Keratinocyte (primary cell): Measurements from ENCODE around the gene RGS3. TPM values are rescaled to one million over a fixed set of nuclear protein-coding genes. Genes with fewer than 3 reads are reported as not detected.

Experiments
- DNase-seq: peaks from one replicate; pipeline ENCODE4 v3.0.0-alpha.2; 2011; ENCODE audit warnings: low read depth, missing footprints, low spot score
- FAIRE-seq: peaks from 2 replicates; lab custom pipeline; 2011; peaks lifted over from hg19 to GRCh38; lab: Jason Lieb, UNC
- H2AFZ ChIP-seq: 2 replicates; pipeline ENCODE4 v1.6.0; 2012; ENCODE audit warnings: low read length, control low read depth, inconsistent platforms; ENCODE audit not compliant: control insufficient read depth
- H3K27ac ChIP-seq: 2 replicates; pipeline ENCODE4 v1.5.1; 2011; ENCODE audit warnings: low read length; ENCODE audit not compliant: control insufficient read depth, insufficient read depth
- H3K27me3 ChIP-seq: 3 replicates; pipeline ENCODE4 v1.6.0; 2011; ENCODE audit warnings: low read length; ENCODE audit not compliant: control insufficient read depth, insufficient read depth; ENCODE audit errors: extremely low read depth
- H3K36me3 ChIP-seq, 2 experiments: 2 replicates in 1 of 2; 3 replicates in 1 of 2; pipeline ENCODE4 v1.5.1; 2011; ENCODE audit warnings: low read length in 2 of 2, mild to moderate bottlenecking in 1 of 2; ENCODE audit not compliant: control insufficient read depth in 2 of 2, insufficient read depth in 2 of 2; ENCODE audit errors: extremely low read depth in 1 of 2
- H3K4me1 ChIP-seq: 3 replicates; pipeline ENCODE4 v1.5.1; 2011; ENCODE audit warnings: low read length; ENCODE audit not compliant: control insufficient read depth, insufficient read depth; ENCODE audit errors: extremely low read depth
- H3K4me2 ChIP-seq: 3 replicates; pipeline ENCODE4 v1.6.0; 2011; ENCODE audit warnings: low read depth, low read length; ENCODE audit not compliant: control insufficient read depth, insufficient read depth; ENCODE audit errors: extremely low read depth
- H3K4me3 ChIP-seq, 3 experiments: fragments of 200-600 bp in 1 of 3; sonication (generic) in 1 of 3; 2 replicates in 2 of 3; 3 replicates in 1 of 3; pipeline ENCODE4 v1.5.1; 2011 to 2016; ENCODE audit warnings: low read length in 3 of 3, mild to moderate bottlenecking in 3 of 3, control low read depth in 2 of 3, inconsistent platforms in 1 of 3, low read depth in 1 of 3, mixed read lengths in 1 of 3, mixed run types in 1 of 3, moderate library complexity in 1 of 3; ENCODE audit not compliant: control insufficient read depth in 2 of 3, insufficient read depth in 2 of 3; ENCODE audit errors: extremely low read depth in 1 of 3
- H3K79me2 ChIP-seq: 2 replicates; pipeline ENCODE4 v1.6.0; 2012; ENCODE audit warnings: low read length; ENCODE audit not compliant: control insufficient read depth, insufficient read depth
- H3K9ac ChIP-seq: 3 replicates; pipeline ENCODE4 v1.6.0; 2011; ENCODE audit warnings: low read length; ENCODE audit not compliant: control insufficient read depth, insufficient read depth; ENCODE audit errors: extremely low read depth
- H3K9me1 ChIP-seq: 3 replicates; pipeline ENCODE4 v1.6.0; 2011; ENCODE audit warnings: low read length; ENCODE audit not compliant: control insufficient read depth, insufficient read depth; ENCODE audit errors: extremely low read depth
- H3K9me3 ChIP-seq: 2 replicates; pipeline ENCODE4 v1.5.1; 2012; ENCODE audit warnings: low read depth, low read length; ENCODE audit not compliant: control insufficient read depth
- H4K20me1 ChIP-seq: 3 replicates; pipeline ENCODE4 v1.6.0; 2011; ENCODE audit warnings: low read length; ENCODE audit not compliant: control insufficient read depth, insufficient read depth; ENCODE audit errors: extremely low read depth
- EZH2 ChIP-seq: IDR thresholded peaks from one replicate; pipeline ENCODE4 v1.6.1; 2012; ENCODE audit warnings: inconsistent platforms, mild to moderate bottlenecking, low read length, moderate library complexity
- dilution Hi-C: fragments of 300-500 bp; cut with MboI; formaldehyde crosslinking; loops from one replicate; pipeline ENCODE4 v1.7.0; 2020; ENCODE audit warnings: low sequenced_read_pairs; ENCODE audit not compliant: extremely low pct_ligation_motif_present
- polyA plus RNA-seq, 5 experiments: library from polyadenylated mRNA; depleted of rRNA in 3 of 5; stranded (reverse) in 3 of 5; stranded (forward) in 1 of 5; unstranded in 1 of 5; fragments of >200 nt; gene quantifications; 1 replicate in 1 of 5; 2 replicates in 3 of 5; 3 replicates in 1 of 5; pipeline versions ENCODE4 v1.2.1 to v1.2.3, GENCODE V29; 2011 to 2012; ENCODE audit warnings: missing spikeins in 2 of 5, low read depth in 1 of 5, low replicate concordance in 1 of 5
- TF ChIP-seq, protein P1 (sequence below), 3 experiments: IDR thresholded peaks in 1 of 3; conservative IDR thresholded peaks in 1 of 3; optimal IDR thresholded peaks in 1 of 3; 2 replicates in 2 of 3; 3 replicates in 1 of 3; pipeline versions ENCODE3 to v1.5.1; 2011; ENCODE audit warnings: low read length in 3 of 3, mild to moderate bottlenecking in 3 of 3, moderate library complexity in 2 of 3, control low read depth in 1 of 3, inconsistent platforms in 1 of 3; ENCODE audit not compliant: insufficient read depth in 2 of 3; ENCODE audit errors: extremely low read depth in 1 of 3

Gene RGS3
- polyA plus RNA-seq, 1 donor (not counting 4 experiments of a cell fraction or from before 2014, with no cell fraction given): 19.6 TPM

DNA sequence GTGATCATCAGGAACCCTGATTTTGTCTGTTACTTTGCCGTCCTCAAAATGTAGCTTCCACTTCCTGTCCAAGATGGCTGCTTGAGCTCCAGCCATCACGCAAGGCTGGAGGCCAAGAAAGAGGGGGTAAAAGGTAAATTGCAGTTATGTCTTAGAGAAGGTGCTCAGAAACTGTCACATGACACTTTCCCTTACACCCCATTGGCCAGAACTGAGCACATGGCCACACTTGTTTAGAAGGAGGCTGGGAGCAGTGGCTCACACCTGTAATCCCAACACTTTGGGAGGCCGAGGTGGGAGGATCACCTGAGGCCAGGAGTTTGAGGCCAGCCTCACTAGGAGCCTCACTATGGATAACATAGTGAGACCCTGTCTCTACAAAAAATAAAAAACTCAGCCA lies 140.9 kb downstream of the RGS3 start:
- Histone ChIP-seq H3K4me2 (no peak overlapping the region), H2AFZ (no peak overlapping the region), H3K4me3 (no peak overlapping the region), H3K9ac (no peak overlapping the region), H3K27me3 (no peaks in the 10 kb centered on the region), H3K27ac (no peak overlapping the region), H4K20me1 (no peaks in the 10 kb centered on the region), H3K79me2 (no peaks in the 10 kb centered on the region), H3K36me3 (no peaks in the 10 kb centered on the region), H3K9me3 (no peaks in the 10 kb centered on the region), H3K4me1 (peaks cover 27% of the 10 kb centered on the region), H3K9me1 (no peaks in the 10 kb centered on the region)
- FAIRE-seq (no peak), DNase-seq (no peak)
- TF ChIP-seq EZH2: no peak
- TF ChIP-seq, protein P1, sequence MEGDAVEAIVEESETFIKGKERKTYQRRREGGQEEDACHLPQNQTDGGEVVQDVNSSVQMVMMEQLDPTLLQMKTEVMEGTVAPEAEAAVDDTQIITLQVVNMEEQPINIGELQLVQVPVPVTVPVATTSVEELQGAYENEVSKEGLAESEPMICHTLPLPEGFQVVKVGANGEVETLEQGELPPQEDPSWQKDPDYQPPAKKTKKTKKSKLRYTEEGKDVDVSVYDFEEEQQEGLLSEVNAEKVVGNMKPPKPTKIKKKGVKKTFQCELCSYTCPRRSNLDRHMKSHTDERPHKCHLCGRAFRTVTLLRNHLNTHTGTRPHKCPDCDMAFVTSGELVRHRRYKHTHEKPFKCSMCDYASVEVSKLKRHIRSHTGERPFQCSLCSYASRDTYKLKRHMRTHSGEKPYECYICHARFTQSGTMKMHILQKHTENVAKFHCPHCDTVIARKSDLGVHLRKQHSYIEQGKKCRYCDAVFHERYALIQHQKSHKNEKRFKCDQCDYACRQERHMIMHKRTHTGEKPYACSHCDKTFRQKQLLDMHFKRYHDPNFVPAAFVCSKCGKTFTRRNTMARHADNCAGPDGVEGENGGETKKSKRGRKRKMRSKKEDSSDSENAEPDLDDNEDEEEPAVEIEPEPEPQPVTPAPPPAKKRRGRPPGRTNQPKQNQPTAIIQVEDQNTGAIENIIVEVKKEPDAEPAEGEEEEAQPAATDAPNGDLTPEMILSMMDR (optimal IDR thresholded peaks at IDR 0.05 in 1 of 3, IDR thresholded peaks at IDR 0.05 in 1 of 3, conservative IDR thresholded peaks at IDR 0.05 in 1 of 3; ENCODE audit: extremely low read depth in 1 of 3, insufficient read depth in 2 of 3, low read length in 3 of 3): no peak
- dilution Hi-C loops: no loop called here

DNA sequence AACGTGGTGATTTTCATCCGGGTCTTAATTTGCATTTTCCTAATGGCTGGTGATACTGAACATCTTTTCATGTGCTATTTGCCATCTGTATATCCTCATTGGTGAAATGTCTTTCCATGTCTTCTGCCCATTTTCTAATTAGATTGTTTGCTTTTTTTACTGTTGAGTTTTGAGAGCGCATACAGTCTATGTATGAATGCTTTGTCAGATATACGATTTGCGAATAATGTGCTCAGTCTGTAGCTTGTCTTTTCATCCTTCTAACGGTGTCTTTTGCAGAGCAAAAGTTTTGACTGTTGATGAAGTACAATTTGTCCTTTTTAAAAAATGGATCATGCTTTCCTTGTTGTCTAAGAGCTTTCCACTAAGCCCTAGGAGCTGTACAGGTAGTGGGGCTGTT lies 143.0 kb downstream of the RGS3 start:
- Histone ChIP-seq H4K20me1 (no peaks in the 10 kb centered on the region), H3K4me3 (no peak overlapping the region), H3K79me2 (no peaks in the 10 kb centered on the region), H3K4me1 (peaks cover 20% of the 10 kb centered on the region), H3K9me1 (no peaks in the 10 kb centered on the region), H3K27ac (no peak overlapping the region), H3K9ac (no peak overlapping the region), H3K4me2 (no peak overlapping the region), H3K36me3 (no peaks in the 10 kb centered on the region), H2AFZ (no peak overlapping the region), H3K9me3 (no peaks in the 10 kb centered on the region), H3K27me3 (no peaks in the 10 kb centered on the region)
- dilution Hi-C loops: no loop called here
- no peak for DNase-seq
- TF ChIP-seq, protein P1 (optimal IDR thresholded peaks at IDR 0.05 in 1 of 3, IDR thresholded peaks at IDR 0.05 in 1 of 3, conservative IDR thresholded peaks at IDR 0.05 in 1 of 3; ENCODE audit: extremely low read depth in 1 of 3, insufficient read depth in 2 of 3, low read length in 3 of 3): no peak
- no peak for TF ChIP-seq EZH2
- no peak for FAIRE-seq
